Upper lobe of left lung (tissue), 6 donors: Measurements from ENCODE around the gene CACFD1. TPM values are rescaled to one million over a fixed set of nuclear protein-coding genes. Genes with fewer than 3 reads are reported as not detected.

Experiments used
- ATAC-seq, 2 donors: fragments of 200-7000 bp; cut with Tn5 transposase; one replicate each; pipeline ENCODE4 v1.9.1; 2022; ENCODE audit warnings: mild to moderate bottlenecking in 2 of 2, moderate library complexity in 2 of 2; ENCODE audit not compliant: low FRiP score in 2 of 2
- DNase-seq, 2 donors: peaks; one replicate each; pipeline ENCODE4 v3.0.0-alpha.2; 2019 to 2020
- H3K27ac ChIP-seq, 4 donors: fragments of 200-600 bp; sonication (generic); one replicate each; pipeline ENCODE4 v1.5.1; 2016 to 2019
- H3K27me3 ChIP-seq, 4 donors: fragments of 200-600 bp; sonication (generic); one replicate each; pipeline ENCODE4 v1.5.1; 2017 to 2019
- H3K36me3 ChIP-seq, 4 donors: fragments of 200-600 bp; sonication (generic); one replicate each; pipeline ENCODE4 v1.5.1; 2016 to 2019
- H3K4me1 ChIP-seq, 4 donors: fragments of 200-600 bp; sonication (generic); one replicate each; pipeline ENCODE4 v1.5.1; 2018 to 2019
- H3K4me3 ChIP-seq, 4 donors: fragments of 200-600 bp; sonication (generic); one replicate each; pipeline ENCODE4 v1.5.1; 2017 to 2019; ENCODE audit warnings: mild to moderate bottlenecking in 2 of 4, moderate library complexity in 1 of 4
- H3K9me3 ChIP-seq, 4 donors: fragments of 200-600 bp; sonication (generic); one replicate each; pipeline ENCODE4 v1.5.1; 2018 to 2019
- EP300 ChIP-seq, 4 donors: sonication (generic); formaldehyde crosslinking; IDR thresholded peaks; one replicate each; pipeline ENCODE4 v1.5.1; 2017; ENCODE audit warnings: antibody characterized with exemption in 4 of 4, control low read depth in 2 of 4
- POLR2A ChIP-seq, 4 donors: fragments of 450-650 bp; IDR thresholded peaks; one replicate each; pipeline ENCODE4 v1.5.1; 2016 to 2017; ENCODE audit warnings: antibody characterized with exemption in 4 of 4, mild to moderate bottlenecking in 2 of 4
- POLR2AphosphoS5 ChIP-seq, 2 donors: sonication (generic); formaldehyde crosslinking; IDR thresholded peaks; one replicate each; pipeline ENCODE4 v1.5.1; 2017; ENCODE audit warnings: antibody characterized with exemption in 2 of 2
- WGBS, 2 donors: methylation state at CpG; one replicate each; pipeline ENCODE4 v1.1.5; 2017 to 2018; 5-methylcytosine and 5-hydroxymethylcytosine counted together
- total RNA-seq, 6 donors: library from RNA; depleted of rRNA in 4 of 6; stranded (reverse); fragments of >200 nt in 4 of 6; gene quantifications; one replicate each; pipeline versions ENCODE4 v1.1.0 to v1.2.1, GENCODE V29; 2016 to 2021
- TF ChIP-seq, protein P1 (sequence below), 6 experiments: fragments of 450-650 bp in 4 of 6; fragments of 200-600 bp in 2 of 6; sonication (generic) in 2 of 6; IDR thresholded peaks; one replicate each; pipeline ENCODE4 v1.5.1; 2016 to 2019; ENCODE audit warnings: antibody characterized with exemption in 6 of 6
- donor health status: DM: no; HTN: no; CAD: no; lungs with moderate emphysema.
- donor health status: DM: no; HTN: yes; CAD: no; lungs with severe emphysema.

Gene CACFD1
- total RNA-seq, 6 donors from 2014 or later = 31.1 to 52.8 (median 38.5) TPM

- 90 to 92% methylated on average over 17 to 23 of the region's 23 CpGs for WGBS, 2 donors
- peak in 1 of 2 donors; percentile 65 for DNase-seq
- H3K36me3 ChIP-seq = no peaks in the 10 kb centered on the region
- peaks cover 5 to 22% (median 15%) of the 10 kb centered on the region in 4 donors for H3K4me1 ChIP-seq
- H3K27ac ChIP-seq = peak overlapping the region in 2 of 4 donors; percentile 68 to 69
- TF ChIP-seq POLR2A (IDR thresholded peaks at IDR 0.05) (no peak), EP300 (IDR thresholded peaks at IDR 0.05) (no peak), POLR2AphosphoS5 (IDR thresholded peaks at IDR 0.05) (no peak)
- TF ChIP-seq, protein P1, sequence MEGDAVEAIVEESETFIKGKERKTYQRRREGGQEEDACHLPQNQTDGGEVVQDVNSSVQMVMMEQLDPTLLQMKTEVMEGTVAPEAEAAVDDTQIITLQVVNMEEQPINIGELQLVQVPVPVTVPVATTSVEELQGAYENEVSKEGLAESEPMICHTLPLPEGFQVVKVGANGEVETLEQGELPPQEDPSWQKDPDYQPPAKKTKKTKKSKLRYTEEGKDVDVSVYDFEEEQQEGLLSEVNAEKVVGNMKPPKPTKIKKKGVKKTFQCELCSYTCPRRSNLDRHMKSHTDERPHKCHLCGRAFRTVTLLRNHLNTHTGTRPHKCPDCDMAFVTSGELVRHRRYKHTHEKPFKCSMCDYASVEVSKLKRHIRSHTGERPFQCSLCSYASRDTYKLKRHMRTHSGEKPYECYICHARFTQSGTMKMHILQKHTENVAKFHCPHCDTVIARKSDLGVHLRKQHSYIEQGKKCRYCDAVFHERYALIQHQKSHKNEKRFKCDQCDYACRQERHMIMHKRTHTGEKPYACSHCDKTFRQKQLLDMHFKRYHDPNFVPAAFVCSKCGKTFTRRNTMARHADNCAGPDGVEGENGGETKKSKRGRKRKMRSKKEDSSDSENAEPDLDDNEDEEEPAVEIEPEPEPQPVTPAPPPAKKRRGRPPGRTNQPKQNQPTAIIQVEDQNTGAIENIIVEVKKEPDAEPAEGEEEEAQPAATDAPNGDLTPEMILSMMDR (IDR thresholded peaks at IDR 0.05) = no peak
- H3K9me3 ChIP-seq = no peaks in the 10 kb centered on the region
- no peak for ATAC-seq
- H3K27me3 ChIP-seq = no peaks in the 10 kb centered on the region
- no peak overlapping the region for H3K4me3 ChIP-seq
These were observed 34.2 kb downstream of the CACFD1 start for GRCh38 chr9:133493845-133494540.

- DNase-seq (peak in 1 of 2 donors; percentile 74), ATAC-seq (no peak)
- Histone ChIP-seq H3K27ac (no peak overlapping the region), H3K36me3 (no peaks in the 10 kb centered on the region), H3K4me1 (peaks cover 5 to 22% (median 15%) of the 10 kb centered on the region in 4 donors), H3K9me3 (no peaks in the 10 kb centered on the region), H3K27me3 (no peaks in the 10 kb centered on the region), H3K4me3 (no peak overlapping the region)
- WGBS, 2 donors = 75 to 91% methylated on average over 15 to 22 of the region's 24 CpGs
- TF ChIP-seq POLR2A (IDR thresholded peaks at IDR 0.05) (no peak), EP300 (IDR thresholded peaks at IDR 0.05) (no peak), POLR2AphosphoS5 (IDR thresholded peaks at IDR 0.05) (no peak)
- TF ChIP-seq, protein P1 (IDR thresholded peaks at IDR 0.05) = no peak
These were observed 35.0 kb downstream of the CACFD1 start for GRCh38 chr9:133494636-133495326.

GRCh38 chr9:133495327-133496293, 35.8 kb downstream of the CACFD1 start:
- no peaks in the 10 kb centered on the region for H3K9me3 ChIP-seq
- no peak for TF ChIP-seq POLR2AphosphoS5 (IDR thresholded peaks at IDR 0.05)
- TF ChIP-seq, protein P1 (IDR thresholded peaks at IDR 0.05) = no peak
- no peak for TF ChIP-seq POLR2A (IDR thresholded peaks at IDR 0.05)
- TF ChIP-seq EP300 (IDR thresholded peaks at IDR 0.05) = no peak
- no peaks in the 10 kb centered on the region for H3K27me3 ChIP-seq
- no peak overlapping the region for H3K27ac ChIP-seq
- peaks cover 5 to 22% (median 15%) of the 10 kb centered on the region in 4 donors for H3K4me1 ChIP-seq
- no peaks in the 10 kb centered on the region for H3K36me3 ChIP-seq
- ATAC-seq (no peak), DNase-seq (no peak)
- WGBS, 2 donors = 92 to 95% methylated on average over 24 of the region's 24 CpGs
- H3K4me3 ChIP-seq = no peak overlapping the region

DNA sequence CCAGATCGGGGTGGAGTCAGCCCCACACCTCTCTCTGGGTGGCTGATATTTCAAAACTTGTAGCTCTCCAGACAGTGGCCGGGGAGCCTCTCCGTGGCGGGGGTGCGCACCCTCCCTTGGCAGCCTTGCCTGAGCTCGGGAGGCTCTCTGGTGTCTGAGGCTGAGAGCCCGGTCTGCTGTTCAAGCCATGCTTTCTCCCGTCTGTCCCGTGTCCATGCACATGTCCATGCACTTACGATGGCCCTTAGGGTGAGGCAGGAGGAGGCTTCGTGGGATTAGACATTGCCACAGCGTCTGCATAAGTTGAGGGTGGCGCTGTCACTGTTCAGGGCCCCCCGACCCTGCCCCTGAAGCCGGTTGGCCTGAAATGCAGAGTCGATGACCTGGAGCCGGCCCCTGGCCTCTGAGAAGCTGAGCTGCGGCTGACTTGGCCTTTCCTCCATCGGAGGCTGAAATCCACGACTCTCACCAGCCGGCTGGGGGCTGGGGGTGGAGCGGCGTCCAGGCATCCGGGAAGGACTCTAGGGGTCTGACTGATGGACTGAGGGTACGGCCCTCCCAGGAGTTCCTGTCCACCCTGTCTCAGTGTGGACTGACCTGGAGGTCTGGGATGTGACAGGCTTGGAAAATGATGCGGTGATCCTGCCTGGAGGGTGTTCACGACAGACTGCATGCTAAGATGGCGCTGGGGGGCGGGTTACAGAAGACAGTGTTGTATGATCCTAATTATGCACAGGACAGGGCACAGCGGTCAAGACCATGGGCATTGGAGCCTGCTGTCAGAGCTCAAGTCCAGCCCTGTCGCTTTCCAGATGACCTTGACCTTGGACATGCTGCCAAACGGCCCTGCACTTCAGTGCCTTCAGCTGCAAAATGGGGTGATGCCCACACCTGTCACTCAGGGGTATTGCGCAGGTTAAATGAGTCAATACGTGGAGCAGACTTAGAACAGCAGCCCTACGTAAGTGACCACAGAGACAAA, 37.4 kb downstream of the CACFD1 start:
- no peak for ATAC-seq

More for the DNA sequence above, 37.4 kb downstream of the CACFD1 start:
- no peak overlapping the region for H3K4me3 ChIP-seq
- peak overlapping the region in 2 of 4 donors; percentile 35 for H3K27ac ChIP-seq
- no peaks in the 10 kb centered on the region for H3K27me3 ChIP-seq
- TF ChIP-seq EP300 (IDR thresholded peaks at IDR 0.05) (no peak), POLR2AphosphoS5 (IDR thresholded peaks at IDR 0.05) (no peak), POLR2A (IDR thresholded peaks at IDR 0.05) (no peak)
- TF ChIP-seq, protein P1 (IDR thresholded peaks at IDR 0.05) = no peak
- 68 to 79% methylated on average over 14 to 32 of the region's 35 CpGs for WGBS, 2 donors
- H3K36me3 ChIP-seq = no peaks in the 10 kb centered on the region
- peaks cover 5 to 13% (median 9%) of the 10 kb centered on the region in 4 donors for H3K4me1 ChIP-seq
- peak in 1 of 2 donors; percentile 68 for DNase-seq
- peaks cover 5 to 10% (median 9%) of the 10 kb centered on the region in 4 donors for H3K9me3 ChIP-seq
